GM12878 (cell line): Measurements from ENCODE around the gene SETBP1. TPM values are rescaled to one million over a fixed set of nuclear protein-coding genes. Genes with fewer than 3 reads are reported as not detected.

Source experiments
- ATAC-seq: fragments of 200-7000 bp; cut with Tn5 transposase; 3 replicates; pipeline ENCODE4 v1.9.1; 2020; ENCODE audit warnings: mild to moderate bottlenecking, moderate library complexity
- BruUV-seq: library from RNA; stranded (reverse); fragments of 400-500 nt; replicated peaks from 2 replicates; lab custom pipeline; 2021; lab: Mats Ljungman, UMichigan
- CTCF ChIA-PET: fragments of 300-600 bp; sonication (Branson Sonifier 250); formaldehyde crosslinking; extraction: SDS; loops from one replicate; lab custom pipeline; 2021; ENCODE audit warnings: inconsistent platforms; lab: Yijun Ruan, JAX
- POLR2A ChIA-PET: fragments of 350-600 bp; formaldehyde crosslinking; extraction: SDS; loops from one replicate; lab custom pipeline; 2021; ENCODE audit warnings: inconsistent platforms; lab: Charles Lee
- RAD21 ChIA-PET: fragments of 300-600 bp; sonication (Branson Sonifier 250); formaldehyde crosslinking; loops from one replicate; lab custom pipeline; 2023; ENCODE audit warnings: antibody characterized with exemption; ENCODE audit not compliant: unreplicated experiment; lab: Charles Lee
- SMC1A ChIA-PET: fragments of 300-600 bp; sonication (Branson Sonifier 250); formaldehyde crosslinking; loops from one replicate; lab custom pipeline; 2023; ENCODE audit not compliant: unreplicated experiment, uncharacterized antibody; lab: Charles Lee
- DNase-seq: peaks from one replicate; pipeline ENCODE4 v3.0.0-alpha.2; 2011; ENCODE audit warnings: low read depth, low spot score
- FAIRE-seq: peaks from 3 replicates; lab custom pipeline; 2011; peaks lifted over from hg19 to GRCh38; lab: Jason Lieb, UNC
- H2AFZ ChIP-seq: 2 replicates; pipeline ENCODE4 v1.6.0; 2011; ENCODE audit warnings: low read depth, low read length, control low read depth; ENCODE audit not compliant: control insufficient read depth
- H3K27ac ChIP-seq: 2 replicates; pipeline ENCODE4 v1.5.1; 2011; ENCODE audit warnings: control low read depth; ENCODE audit not compliant: control insufficient read depth, insufficient read depth
- H3K27me3 ChIP-seq, 2 experiments: replicated peaks in 1 of 2; 2 replicates each; pipeline versions ENCODE4 v1.6.0 to v1.6.1; 2011; ENCODE audit warnings: low read length in 1 of 2; ENCODE audit not compliant: control insufficient read depth in 2 of 2, insufficient read depth in 2 of 2
- H3K36me3 ChIP-seq, 2 experiments: 2 replicates each; pipeline ENCODE4 v1.5.1; 2011; ENCODE audit warnings: low read length in 1 of 2; ENCODE audit not compliant: control insufficient read depth in 2 of 2, insufficient read depth in 2 of 2
- H3K4me1 ChIP-seq: 2 replicates; pipeline ENCODE4 v1.6.1; 2011; ENCODE audit warnings: mild to moderate bottlenecking, low read length, moderate library complexity, mixed read lengths; ENCODE audit not compliant: control insufficient read depth, insufficient read depth
- H3K4me2 ChIP-seq: 2 replicates; pipeline ENCODE4 v1.6.0; 2011; ENCODE audit warnings: control low read depth; ENCODE audit not compliant: control insufficient read depth, insufficient read depth
- H3K4me3 ChIP-seq: fragments of 200-600 bp; sonication (generic); 2 replicates; pipeline ENCODE4 v1.5.1; 2016
- H3K79me2 ChIP-seq: 2 replicates; pipeline ENCODE4 v1.6.0; 2011; ENCODE audit warnings: low read length; ENCODE audit not compliant: control insufficient read depth, insufficient read depth
- H3K9ac ChIP-seq: 2 replicates; pipeline ENCODE4 v1.8.0; 2011; ENCODE audit warnings: low read length, control low read depth, mixed read lengths; ENCODE audit not compliant: control insufficient read depth, insufficient read depth
- H3K9me3 ChIP-seq: replicated peaks from 3 replicates; pipeline ENCODE4 v1.5.1; 2011; ENCODE audit warnings: mild to moderate bottlenecking, low read length; ENCODE audit not compliant: control insufficient read depth, insufficient read depth
- H4K20me1 ChIP-seq: 2 replicates; pipeline ENCODE4 v1.6.0; 2011; ENCODE audit not compliant: control insufficient read depth, insufficient read depth
- CBFB ChIP-seq: IDR thresholded peaks from 2 replicates; pipeline ENCODE4 v1.6.1; 2016; ENCODE audit warnings: antibody characterized with exemption, low read depth
- CREB1 ChIP-seq: IDR thresholded peaks from 2 replicates; pipeline ENCODE4 v1.6.1; 2012; ENCODE audit warnings: low read depth, mild to moderate bottlenecking, inconsistent platforms
- ESRRA ChIP-seq: IDR thresholded peaks from 2 replicates; pipeline ENCODE4 v1.6.1; 2012; ENCODE audit warnings: mild to moderate bottlenecking, low read length, improper control_type of control experiment
- GABPA ChIP-seq: IDR thresholded peaks from 2 replicates; pipeline ENCODE4 v1.6.1; 2014; ENCODE audit warnings: antibody characterized with exemption, low read depth, mild to moderate bottlenecking, inconsistent platforms
- SP1 ChIP-seq: IDR thresholded peaks from one replicate; pipeline ENCODE4 v1.6.1; 2011; ENCODE audit warnings: low read depth, low read length
- WGBS: methylation state at CpG from one replicate; pipeline ENCODE4 v1.1.6; 2016; ENCODE audit warnings: low lambda C conversion rate; ENCODE audit not compliant: insufficient replicate concordance, insufficient coverage; ENCODE audit errors: missing lambda C conversion rate; 5-methylcytosine and 5-hydroxymethylcytosine counted together
- in situ Hi-C: fragments of 300-500 bp; cut with MboI; formaldehyde crosslinking; loops from 9 replicates; pipeline ENCODE4 v1.14.3; 2018; ENCODE audit warnings: mixed read lengths
- intact Hi-C: fragments of 100-400 bp; cut with micrococcal nuclease; formaldehyde crosslinking; loops from one replicate; pipeline ENCODE4 v1.14.2; 2022; ENCODE audit not compliant: unreplicated experiment
- polyA plus RNA-seq, 11 experiments: library from polyadenylated mRNA; depleted of rRNA in 4 of 11; unstranded in 6 of 11; stranded (reverse) in 5 of 11; fragments of >200 nt; fragmentation: Nextera tagmentation in 4 of 11; fragmentation: Illumina TruSeq in 1 of 11; extraction: Ambion mirVana in 4 of 11; extraction: Trizol in 1 of 11; gene quantifications; 1 replicate in 1 of 11; 2 replicates in 10 of 11; pipeline versions ENCODE4 v1.2.1 to v1.2.3, GENCODE V29; 2011 to 2016; ENCODE audit warnings: inconsistent platforms in 2 of 11, missing spikeins in 2 of 11, low read depth in 1 of 11
- total RNA-seq, 4 experiments: library from RNA; depleted of rRNA in 3 of 4; stranded (reverse); fragments of >200 nt in 3 of 4; fragmentation: Illumina TruSeq in 1 of 4; extraction: Trizol in 1 of 4; gene quantifications; 2 replicates each; pipeline versions ENCODE4 v1.2.1 to v1.2.3, GENCODE V29; 2013 to 2021
- TF ChIP-seq, protein P1 (sequence below): fragments of 450-650 bp; IDR thresholded peaks from 2 replicates; pipeline ENCODE4 v1.6.1; 2016; ENCODE audit warnings: mild to moderate bottlenecking

Gene SETBP1
- total and polyA plus RNA-seq, 10 of the 15 experiments (the other 5 are each of a cell fraction or from before 2014, with no cell fraction given): 0.99 to 29.7 (median 8.3) TPM

DNA sequence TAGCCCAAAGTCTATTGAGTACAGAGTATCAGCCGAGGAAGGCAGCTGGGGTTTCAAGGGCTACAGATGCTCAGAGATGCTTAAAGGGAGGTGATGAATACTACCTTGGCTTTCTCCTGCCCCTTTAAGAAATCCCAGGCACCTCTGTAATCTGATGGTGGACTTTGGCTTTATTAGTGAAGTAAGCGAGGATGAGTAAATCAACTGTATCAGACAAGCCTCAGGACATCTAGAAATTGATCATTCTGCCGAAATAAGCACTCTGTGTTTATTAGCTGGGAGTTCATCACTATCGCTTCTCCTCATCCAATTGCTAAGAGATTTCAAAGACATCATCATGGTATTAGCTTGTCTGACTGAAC lies 344.4 kb downstream of the SETBP1 start:
- no peaks in the 10 kb centered on the region for H3K79me2 ChIP-seq
- no peak for TF ChIP-seq GABPA
- no peak for TF ChIP-seq CBFB
- no peak for TF ChIP-seq SP1
- no peak for TF ChIP-seq CREB1
- TF ChIP-seq, protein P1, sequence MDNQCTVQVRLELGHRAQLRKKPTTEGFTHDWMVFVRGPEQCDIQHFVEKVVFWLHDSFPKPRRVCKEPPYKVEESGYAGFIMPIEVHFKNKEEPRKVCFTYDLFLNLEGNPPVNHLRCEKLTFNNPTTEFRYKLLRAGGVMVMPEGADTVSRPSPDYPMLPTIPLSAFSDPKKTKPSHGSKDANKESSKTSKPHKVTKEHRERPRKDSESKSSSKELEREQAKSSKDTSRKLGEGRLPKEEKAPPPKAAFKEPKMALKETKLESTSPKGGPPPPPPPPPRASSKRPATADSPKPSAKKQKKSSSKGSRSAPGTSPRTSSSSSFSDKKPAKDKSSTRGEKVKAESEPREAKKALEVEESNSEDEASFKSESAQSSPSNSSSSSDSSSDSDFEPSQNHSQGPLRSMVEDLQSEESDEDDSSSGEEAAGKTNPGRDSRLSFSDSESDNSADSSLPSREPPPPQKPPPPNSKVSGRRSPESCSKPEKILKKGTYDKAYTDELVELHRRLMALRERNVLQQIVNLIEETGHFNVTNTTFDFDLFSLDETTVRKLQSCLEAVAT: no peak
- no peak for TF ChIP-seq ESRRA
- H3K36me3 ChIP-seq: no peaks in the 10 kb centered on the region
- no peaks in the 10 kb centered on the region for H3K27me3 ChIP-seq
- WGBS: 46% methylated on average over 4 of the region's 4 CpGs
- no peaks in the 10 kb centered on the region for H3K4me1 ChIP-seq
- H4K20me1 ChIP-seq: no peaks in the 10 kb centered on the region
- in situ Hi-C loops (loop anchor here (10.0 kb wide), 1 partner anchor 60 kb away; no protein-coding TSS in a partner anchor), intact Hi-C loops (loop anchor here (10.0 kb wide), 1 partner anchor 350 kb away; no protein-coding TSS in a partner anchor)
- BruUV-seq: no TSS peak
- H3K9ac ChIP-seq: no peak overlapping the region
- ChIA-PET SMC1A (interaction anchor here (0.9 to 1.5 kb wide), 6 partner anchors 9 to 377 kb away, joined by 3 to 4 read pairs (median 3); no protein-coding TSS in a partner anchor), POLR2A (interaction anchor here (0.6 kb wide), 1 partner anchor 179 kb away, joined by 3 read pairs; no protein-coding TSS in a partner anchor), CTCF (interaction anchor here (1.2 to 1.7 kb wide), 4 partner anchors 19 to 446 kb away, joined by 3 to 6 read pairs (median 4); no protein-coding TSS in a partner anchor), RAD21 (interaction anchor here (1.6 kb wide), 1 partner anchor 188 kb away, joined by 5 read pairs; no protein-coding TSS in a partner anchor)
- no peak overlapping the region for H3K27ac ChIP-seq
- FAIRE-seq (no peak), ATAC-seq (no peak), DNase-seq (no peak)
- no peak overlapping the region for H3K4me3 ChIP-seq
- H3K4me2 ChIP-seq: no peak overlapping the region
- H2AFZ ChIP-seq: no peak overlapping the region
- no peaks in the 10 kb centered on the region for H3K9me3 ChIP-seq
